GM12891 (cell line): Measurements from ENCODE around the gene APBB1IP.

Experiments used
- DNase-seq: peaks from one replicate; pipeline ENCODE4 v3.0.0; 2011; ENCODE audit warnings: low spot score; ENCODE audit not compliant: insufficient read length
- FAIRE-seq: peaks from 2 replicates; lab custom pipeline; 2011; peaks lifted over from hg19 to GRCh38; lab: Jason Lieb, UNC
- PAX5 ChIP-seq: IDR thresholded peaks from 2 replicates; pipeline ENCODE4 v1.6.1; 2011; ENCODE audit warnings: low read length, moderate library complexity, mild to moderate bottlenecking; ENCODE audit not compliant: insufficient read depth, severe bottlenecking
- POLR2A ChIP-seq: IDR thresholded peaks from 2 replicates; pipeline ENCODE4 v1.6.1; 2011; ENCODE audit warnings: low read depth, low read length, control low read depth
- POLR2AphosphoS5 ChIP-seq: IDR thresholded peaks from 2 replicates; pipeline ENCODE4 v1.6.1; 2011; ENCODE audit warnings: low read depth, low read length, control low read depth
- POU2F2 ChIP-seq: IDR thresholded peaks from 2 replicates; pipeline ENCODE4 v1.6.1; 2011; ENCODE audit warnings: low read depth, mild to moderate bottlenecking, control low read depth, low read length, moderate library complexity
- SPI1 ChIP-seq: IDR thresholded peaks from 2 replicates; pipeline ENCODE4 v1.6.1; 2011; ENCODE audit warnings: low read depth, low read length, control low read depth
- TAF1 ChIP-seq: IDR thresholded peaks from 2 replicates; pipeline ENCODE4 v1.6.1; 2011; ENCODE audit warnings: low read depth, low read length, control low read depth

The APBB1IP gene

GRCh38 chr10:26417136-26417535 is 21.0 kb upstream of the APBB1IP start:
- TF ChIP-seq POLR2A (no peak), POU2F2 (no peak), POLR2AphosphoS5 (no peak), PAX5 (no peak), TAF1 (no peak), SPI1 (no peak)
- no peak for DNase-seq
- FAIRE-seq: no peak

- FAIRE-seq: no peak
- TF ChIP-seq POU2F2: no peak
- TF ChIP-seq SPI1: no peak
- no peak for TF ChIP-seq POLR2AphosphoS5
- TF ChIP-seq PAX5: no peak
- TF ChIP-seq TAF1: no peak
- TF ChIP-seq POLR2A: no peak
- no peak for DNase-seq
These were observed 15.2 kb upstream of the APBB1IP start for GRCh38 chr10:26422977-26423376.

GRCh38 chr10:26423722-26424121 is 14.4 kb upstream of the APBB1IP start:
- no peak for DNase-seq
- TF ChIP-seq SPI1: no peak
- TF ChIP-seq POLR2A: no peak
- TF ChIP-seq POU2F2: no peak
- no peak for TF ChIP-seq PAX5
- no peak for TF ChIP-seq TAF1
- TF ChIP-seq POLR2AphosphoS5: no peak
- FAIRE-seq: peak; percentile 82

- FAIRE-seq (peak; percentile 91), DNase-seq (peak; percentile 28)
- TF ChIP-seq PAX5 (no peak), POU2F2 (no peak), TAF1 (no peak), POLR2A (0 out of 2 replicates have a peak, but pooled peaks have one; percentile 20), POLR2AphosphoS5 (peak; percentile 38; the same call in 1 of the 2 replicates), SPI1 (peak; percentile 88)
These were observed 7.4 kb upstream of the APBB1IP start for GRCh38 chr10:26430641-26431163.

- FAIRE-seq (peak; percentile 54), DNase-seq (no peak)
- TF ChIP-seq POLR2A (no peak), POU2F2 (no peak), POLR2AphosphoS5 (no peak), PAX5 (no peak), TAF1 (no peak)
These were observed 5.2 kb upstream of the APBB1IP start for GRCh38 chr10:26432938-26433337.

- DNase-seq: no peak
- TF ChIP-seq POLR2AphosphoS5: no peak
- no peak for TF ChIP-seq POLR2A
- no peak for TF ChIP-seq TAF1
- TF ChIP-seq PAX5: no peak
- TF ChIP-seq SPI1: no peak
- FAIRE-seq: no peak
These were observed 2.3 kb upstream of the APBB1IP start for GRCh38 chr10:26435852-26436251.

GRCh38 chr10:26436848-26437247 is 1.3 kb upstream of the APBB1IP start:
- DNase-seq (no peak), FAIRE-seq (peak; percentile 62)
- no peak for TF ChIP-seq PAX5
- TF ChIP-seq TAF1: no peak
- TF ChIP-seq POLR2AphosphoS5: no peak
- TF ChIP-seq SPI1: no peak
- TF ChIP-seq POU2F2: no peak
- no peak for TF ChIP-seq POLR2A

GRCh38 chr10:26438534-26439341 is 597 bp downstream of the APBB1IP start:
- DNase-seq (peak; percentile 54), FAIRE-seq (no peak)
- no peak for TF ChIP-seq POU2F2
- TF ChIP-seq POLR2A: peak; percentile 68
- TF ChIP-seq TAF1: peak; percentile 28; the same call in 1 of the 2 replicates
- no peak for TF ChIP-seq PAX5
- TF ChIP-seq POLR2AphosphoS5: peak; percentile 72
- peak; percentile 89 for TF ChIP-seq SPI1

- DNase-seq: no peak
- TF ChIP-seq POLR2AphosphoS5 (0 out of 2 replicates have a peak, but pooled peaks have one; percentile 15), POLR2A (no peak)
- FAIRE-seq: no peak
These were observed 1.4 kb downstream of the APBB1IP start for GRCh38 chr10:26439406-26440087.
